Measurements from ENCODE around the gene PLOD1.

GRCh38 chr1:11904978-11905377, 29.5 kb upstream of the PLOD1 start:
- TF ChIP-seq CTCF (IDR thresholded peaks at IDR 0.05) (no peak), POLR2A (IDR thresholded peaks at IDR 0.05) (no peak)

All from thyroid gland (tissue), 4 donors.